ENCODE data around the gene RTN4R. TPM values are rescaled to one million over a fixed set of nuclear protein-coding genes. Genes with fewer than 3 reads are reported as not detected.

RTN4R gene
- total RNA-seq, 1 donor from 2014 or later = 38.3 TPM

DNA sequence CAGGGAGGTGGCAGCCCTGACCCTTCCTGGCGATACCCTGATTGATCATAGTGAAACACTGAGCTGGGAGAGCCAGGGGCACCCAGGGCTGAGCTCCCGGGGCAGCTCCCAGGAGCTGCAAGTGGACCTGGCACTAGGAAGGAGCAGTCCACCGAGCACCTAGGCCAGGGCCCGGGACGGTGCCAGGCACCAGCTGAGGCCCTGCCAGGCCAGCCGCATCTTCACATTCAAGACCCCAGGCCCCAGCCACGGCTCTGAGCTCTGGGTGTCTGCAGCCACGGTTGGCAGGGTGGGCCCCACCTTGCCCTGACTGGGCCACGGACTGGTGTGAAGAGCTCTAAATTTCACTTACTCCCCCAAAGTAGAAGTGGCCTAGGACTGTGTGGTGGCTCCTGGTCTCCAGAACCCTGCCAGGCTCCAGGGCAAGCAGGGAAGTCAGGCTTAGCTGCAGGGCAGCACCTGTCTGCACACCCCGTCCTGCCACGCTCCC, 58.3 kb downstream of the RTN4R start:
- no peak overlapping the region for H3K4me3 Mint-ChIP-seq (ENCODE audit: unreplicated experiment)
- H3K27ac Mint-ChIP-seq (ENCODE audit: unreplicated experiment) = no peak overlapping the region
- no peak for DNase-seq
- H3K27me3 Mint-ChIP-seq (ENCODE audit: unreplicated experiment) = peaks cover 14% of the 10 kb centered on the region
- peaks cover 18% of the 10 kb centered on the region for H3K4me1 Mint-ChIP-seq (ENCODE audit: low read depth, unreplicated experiment)
- no peaks in the 10 kb centered on the region for H3K36me3 Mint-ChIP-seq (ENCODE audit: unreplicated experiment)
- TF ChIP-seq, protein P1, sequence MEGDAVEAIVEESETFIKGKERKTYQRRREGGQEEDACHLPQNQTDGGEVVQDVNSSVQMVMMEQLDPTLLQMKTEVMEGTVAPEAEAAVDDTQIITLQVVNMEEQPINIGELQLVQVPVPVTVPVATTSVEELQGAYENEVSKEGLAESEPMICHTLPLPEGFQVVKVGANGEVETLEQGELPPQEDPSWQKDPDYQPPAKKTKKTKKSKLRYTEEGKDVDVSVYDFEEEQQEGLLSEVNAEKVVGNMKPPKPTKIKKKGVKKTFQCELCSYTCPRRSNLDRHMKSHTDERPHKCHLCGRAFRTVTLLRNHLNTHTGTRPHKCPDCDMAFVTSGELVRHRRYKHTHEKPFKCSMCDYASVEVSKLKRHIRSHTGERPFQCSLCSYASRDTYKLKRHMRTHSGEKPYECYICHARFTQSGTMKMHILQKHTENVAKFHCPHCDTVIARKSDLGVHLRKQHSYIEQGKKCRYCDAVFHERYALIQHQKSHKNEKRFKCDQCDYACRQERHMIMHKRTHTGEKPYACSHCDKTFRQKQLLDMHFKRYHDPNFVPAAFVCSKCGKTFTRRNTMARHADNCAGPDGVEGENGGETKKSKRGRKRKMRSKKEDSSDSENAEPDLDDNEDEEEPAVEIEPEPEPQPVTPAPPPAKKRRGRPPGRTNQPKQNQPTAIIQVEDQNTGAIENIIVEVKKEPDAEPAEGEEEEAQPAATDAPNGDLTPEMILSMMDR (IDR thresholded peaks at IDR 0.05; ENCODE audit: partially characterized antibody, unreplicated experiment) = no peak
- H3K9me3 Mint-ChIP-seq (ENCODE audit: unreplicated experiment) = peaks cover 1% of the 10 kb centered on the region

DNA sequence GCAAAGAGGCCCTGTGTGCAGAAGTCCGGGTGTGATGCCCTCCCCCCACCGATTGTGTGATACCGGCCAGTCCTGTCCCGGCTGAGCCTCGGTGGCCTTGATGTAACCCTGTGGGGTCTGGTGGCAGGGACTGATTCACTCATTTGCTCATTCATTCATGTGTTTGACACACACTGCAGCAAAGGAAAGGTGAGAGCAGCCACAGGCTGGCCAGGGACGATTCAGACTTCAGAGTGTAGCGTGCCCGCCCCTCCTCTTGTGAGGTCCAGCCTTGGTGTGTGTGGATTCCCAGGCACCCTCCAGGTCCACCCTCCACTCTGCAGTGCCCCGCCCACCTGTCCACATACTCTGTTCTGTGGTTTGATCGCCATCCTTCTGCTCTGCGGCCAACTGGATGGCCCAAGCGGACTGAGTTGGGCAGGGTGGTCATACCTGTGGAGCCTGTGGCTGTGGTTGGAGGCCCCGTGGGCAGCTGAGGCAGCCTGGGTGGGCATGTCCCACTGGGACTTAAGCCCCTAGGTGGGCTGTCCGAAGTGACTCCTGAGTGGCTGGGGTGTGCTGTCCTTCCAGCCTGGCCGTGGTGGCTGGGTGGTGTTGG, 59.3 kb downstream of the RTN4R start:
- Mint-ChIP-seq H3K4me1 (ENCODE audit: low read depth, unreplicated experiment) (peaks cover 22% of the 10 kb centered on the region), H3K27ac (ENCODE audit: unreplicated experiment) (no peak overlapping the region), H3K36me3 (ENCODE audit: unreplicated experiment) (no peaks in the 10 kb centered on the region), H3K27me3 (ENCODE audit: unreplicated experiment) (peaks cover 13% of the 10 kb centered on the region), H3K9me3 (ENCODE audit: unreplicated experiment) (peaks cover 1% of the 10 kb centered on the region), H3K4me3 (ENCODE audit: unreplicated experiment) (no peak overlapping the region)
- DNase-seq = no peak
- TF ChIP-seq, protein P1 (IDR thresholded peaks at IDR 0.05; ENCODE audit: partially characterized antibody, unreplicated experiment) = no peak

DNA sequence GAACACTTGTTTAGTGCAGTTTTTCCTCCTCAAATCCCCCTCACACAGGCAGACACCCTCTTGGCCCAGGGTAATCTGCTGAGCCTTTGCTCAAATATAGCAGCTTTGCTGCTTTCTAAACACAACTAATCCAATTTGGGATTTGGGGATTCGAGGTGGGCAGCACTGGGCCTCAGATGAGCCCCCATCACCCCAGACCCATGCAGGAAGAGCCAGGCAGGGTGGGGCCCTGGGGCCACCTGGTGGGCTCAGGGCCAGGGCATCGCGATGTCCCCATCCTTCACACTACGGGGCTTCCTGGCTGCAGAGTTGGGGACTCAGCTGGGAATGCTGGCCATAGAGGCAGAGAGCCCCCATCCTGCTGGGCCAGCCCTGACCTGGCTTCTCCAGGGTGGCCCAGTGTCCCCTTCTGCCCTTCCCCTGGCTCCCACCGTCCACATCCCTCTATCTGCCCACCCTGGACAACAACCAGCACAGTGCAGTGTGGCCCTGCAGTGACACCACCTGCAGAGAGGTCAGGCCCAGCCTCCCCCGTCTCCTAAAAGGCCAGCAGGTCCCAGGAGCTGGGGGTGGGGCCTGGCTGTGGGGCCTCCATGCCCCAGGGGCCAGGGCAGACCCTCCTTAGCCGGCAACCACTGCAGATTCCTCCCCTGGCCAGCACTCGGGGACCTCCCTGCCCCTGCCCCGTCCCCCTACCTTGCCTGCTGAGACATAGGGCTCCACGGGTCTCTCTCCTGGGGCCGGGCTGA, 60.7 kb downstream of the RTN4R start:
- peaks cover 5% of the 10 kb centered on the region for H3K9me3 Mint-ChIP-seq (ENCODE audit: unreplicated experiment)
- H3K27me3 Mint-ChIP-seq (ENCODE audit: unreplicated experiment) = peaks cover 14% of the 10 kb centered on the region
- peak overlapping the region; percentile 38 for H3K4me3 Mint-ChIP-seq (ENCODE audit: unreplicated experiment)
- no peak for DNase-seq
- peaks cover 26% of the 10 kb centered on the region for H3K4me1 Mint-ChIP-seq (ENCODE audit: low read depth, unreplicated experiment)
- no peaks in the 10 kb centered on the region for H3K36me3 Mint-ChIP-seq (ENCODE audit: unreplicated experiment)
- TF ChIP-seq, protein P1 (IDR thresholded peaks at IDR 0.05; ENCODE audit: partially characterized antibody, unreplicated experiment) = no peak
- H3K27ac Mint-ChIP-seq (ENCODE audit: unreplicated experiment) = no peak overlapping the region

DNA sequence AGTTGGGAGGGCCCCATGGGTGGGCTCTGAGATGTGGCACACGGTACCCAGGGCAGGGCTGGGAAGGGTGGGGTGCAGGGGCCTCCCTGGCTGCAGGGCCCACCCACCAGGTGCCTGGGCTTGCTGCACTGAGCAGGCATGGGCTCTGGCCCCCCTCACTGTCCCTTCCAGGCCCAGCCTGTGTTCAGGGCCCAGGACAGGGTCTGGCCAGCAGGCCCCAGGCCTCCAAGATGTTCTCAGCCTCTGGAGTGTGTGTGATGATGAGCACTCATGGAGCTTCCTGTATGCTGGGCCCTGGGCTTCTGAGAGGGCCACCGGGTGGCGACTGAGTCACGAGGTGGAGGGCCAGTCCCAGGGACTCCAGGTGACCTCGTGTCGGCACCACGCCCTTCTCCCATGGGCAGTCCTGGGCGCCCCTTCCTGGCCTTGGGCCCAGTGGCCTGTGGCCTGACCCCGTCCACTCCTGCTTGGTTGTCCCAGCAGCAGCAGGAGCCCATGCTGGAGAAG, 61.4 kb downstream of the RTN4R start:
- no peak for DNase-seq
- H3K4me1 Mint-ChIP-seq (ENCODE audit: low read depth, unreplicated experiment) = peaks cover 25% of the 10 kb centered on the region
- TF ChIP-seq, protein P1 (IDR thresholded peaks at IDR 0.05; ENCODE audit: partially characterized antibody, unreplicated experiment) = no peak
- peaks cover 5% of the 10 kb centered on the region for H3K9me3 Mint-ChIP-seq (ENCODE audit: unreplicated experiment)
- no peak overlapping the region for H3K4me3 Mint-ChIP-seq (ENCODE audit: unreplicated experiment)
- H3K27ac Mint-ChIP-seq (ENCODE audit: unreplicated experiment) = no peak overlapping the region
- no peaks in the 10 kb centered on the region for H3K36me3 Mint-ChIP-seq (ENCODE audit: unreplicated experiment)
- H3K27me3 Mint-ChIP-seq (ENCODE audit: unreplicated experiment) = peaks cover 12% of the 10 kb centered on the region
